ENCODE data around the gene METAP2.
"Not testable (repeated sequence)": the region's sequence is repeated elsewhere in the genome, so short reads cannot be mapped to it uniquely, and the experiment has no call there.

Gene METAP2

GRCh38 chr12:95445884-95446505 lies 28.0 kb upstream of the METAP2 start:
- Histone ChIP-seq H3K4me3 (ENCODE audit: insufficient read depth, low read length, poor library complexity, severe bottlenecking) (no peak overlapping the region), H3K9me3 (ENCODE audit: insufficient read depth, low read length) (no peaks in the 10 kb centered on the region), H4K20me1 (ENCODE audit: low read depth, low read length) (no peaks in the 10 kb centered on the region), H3K9me2 (replicated peaks; ENCODE audit: insufficient read depth, low read length) (no peaks in the 10 kb centered on the region), H3K4me2 (ENCODE audit: low read depth, low read length, poor library complexity, severe bottlenecking) (no peak overlapping the region), H3K79me2 (ENCODE audit: insufficient read depth, low read length) (no peaks in the 10 kb centered on the region), H3K36me3 (ENCODE audit: low read length) (no peaks in the 10 kb centered on the region), H3F3A (ENCODE audit: insufficient read depth) (no peaks in the 10 kb centered on the region), H3K27me3 (ENCODE audit: low read length) (no peaks in the 10 kb centered on the region), H3K9ac (ENCODE audit: low read length) (no peak overlapping the region), H3K27ac (ENCODE audit: low read depth, low read length) (no peak overlapping the region), H2AFZ (ENCODE audit: low read depth, low read length, severe bottlenecking) (no peak overlapping the region)
- TF ChIP-seq EZH2phosphoT487 (conservative IDR thresholded peaks at IDR 0.05; ENCODE audit: low read length) (no peak), CTCF (IDR thresholded peaks at IDR 0.05; ENCODE audit: insufficient read depth, low read length, poor library complexity, severe bottlenecking) (no peak)

GRCh38 chr12:95446506-95446900 lies 27.4 kb upstream of the METAP2 start:
- no peak overlapping the region for H3K27ac ChIP-seq (ENCODE audit: low read depth, low read length)
- TF ChIP-seq EZH2phosphoT487 (conservative IDR thresholded peaks at IDR 0.05; ENCODE audit: low read length) = no peak
- no peak for TF ChIP-seq CTCF (IDR thresholded peaks at IDR 0.05; ENCODE audit: insufficient read depth, low read length, poor library complexity, severe bottlenecking)
- no peaks in the 10 kb centered on the region for H3K36me3 ChIP-seq (ENCODE audit: low read length)
- no peaks in the 10 kb centered on the region for H3K9me2 ChIP-seq (replicated peaks; ENCODE audit: insufficient read depth, low read length)
- H4K20me1 ChIP-seq (ENCODE audit: low read depth, low read length) = no peaks in the 10 kb centered on the region
- H3K9ac ChIP-seq (ENCODE audit: low read length) = no peak overlapping the region
- H2AFZ ChIP-seq (ENCODE audit: low read depth, low read length, severe bottlenecking) = no peak overlapping the region
- no peaks in the 10 kb centered on the region for H3F3A ChIP-seq (ENCODE audit: insufficient read depth)
- H3K27me3 ChIP-seq (ENCODE audit: low read length) = no peaks in the 10 kb centered on the region
- H3K9me3 ChIP-seq (ENCODE audit: insufficient read depth, low read length) = no peaks in the 10 kb centered on the region
- H3K79me2 ChIP-seq (ENCODE audit: insufficient read depth, low read length) = no peaks in the 10 kb centered on the region
- no peak overlapping the region for H3K4me3 ChIP-seq (ENCODE audit: insufficient read depth, low read length, poor library complexity, severe bottlenecking)
- H3K4me2 ChIP-seq (ENCODE audit: low read depth, low read length, poor library complexity, severe bottlenecking) = no peak overlapping the region

GRCh38 chr12:95449656-95450055 lies 24.3 kb upstream of the METAP2 start:
- H3K4me2 ChIP-seq (ENCODE audit: low read depth, low read length, poor library complexity, severe bottlenecking); H3K36me3 ChIP-seq (ENCODE audit: low read length); H3K79me2 ChIP-seq (ENCODE audit: insufficient read depth, low read length); H3K9me3 ChIP-seq (ENCODE audit: insufficient read depth, low read length); H3K9ac ChIP-seq (ENCODE audit: low read length); H3K27ac ChIP-seq (ENCODE audit: low read depth, low read length); H3K27me3 ChIP-seq (ENCODE audit: low read length); H4K20me1 ChIP-seq (ENCODE audit: low read depth, low read length); H3K4me3 ChIP-seq (ENCODE audit: insufficient read depth, low read length, poor library complexity, severe bottlenecking); H3K9me2 ChIP-seq (replicated peaks; ENCODE audit: insufficient read depth, low read length); H3F3A ChIP-seq (ENCODE audit: insufficient read depth); H2AFZ ChIP-seq (ENCODE audit: low read depth, low read length, severe bottlenecking): not testable (repeated sequence)

DNA sequence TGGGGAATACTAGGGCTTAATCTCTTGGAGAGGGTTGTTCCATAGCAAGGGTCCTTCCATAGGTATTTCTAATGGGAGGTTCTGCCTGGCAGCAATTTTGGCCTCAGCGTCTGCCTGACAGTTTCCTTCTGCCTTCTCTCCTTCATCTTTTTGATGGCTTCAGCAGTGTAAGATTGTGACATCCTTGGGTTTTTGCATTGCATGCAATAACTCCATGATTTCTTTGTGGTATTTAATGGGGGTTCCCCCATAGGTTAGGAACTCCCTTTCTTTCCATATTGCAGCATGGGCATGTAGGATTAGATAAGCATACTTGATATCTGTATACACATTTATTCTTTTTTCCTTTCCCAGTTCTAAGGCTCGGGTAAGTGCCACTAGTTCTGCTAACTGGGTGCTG lies 21.5 kb upstream of the METAP2 start:
- H3K9me3 ChIP-seq (ENCODE audit: insufficient read depth, low read length); H3K4me3 ChIP-seq (ENCODE audit: insufficient read depth, low read length, poor library complexity, severe bottlenecking); H3K27ac ChIP-seq (ENCODE audit: low read depth, low read length); H3K36me3 ChIP-seq (ENCODE audit: low read length); H3F3A ChIP-seq (ENCODE audit: insufficient read depth); H3K4me2 ChIP-seq (ENCODE audit: low read depth, low read length, poor library complexity, severe bottlenecking); H2AFZ ChIP-seq (ENCODE audit: low read depth, low read length, severe bottlenecking); H3K9ac ChIP-seq (ENCODE audit: low read length); H3K9me2 ChIP-seq (replicated peaks; ENCODE audit: insufficient read depth, low read length); H4K20me1 ChIP-seq (ENCODE audit: low read depth, low read length); H3K27me3 ChIP-seq (ENCODE audit: low read length); H3K79me2 ChIP-seq (ENCODE audit: insufficient read depth, low read length): not testable (repeated sequence)

DNA sequence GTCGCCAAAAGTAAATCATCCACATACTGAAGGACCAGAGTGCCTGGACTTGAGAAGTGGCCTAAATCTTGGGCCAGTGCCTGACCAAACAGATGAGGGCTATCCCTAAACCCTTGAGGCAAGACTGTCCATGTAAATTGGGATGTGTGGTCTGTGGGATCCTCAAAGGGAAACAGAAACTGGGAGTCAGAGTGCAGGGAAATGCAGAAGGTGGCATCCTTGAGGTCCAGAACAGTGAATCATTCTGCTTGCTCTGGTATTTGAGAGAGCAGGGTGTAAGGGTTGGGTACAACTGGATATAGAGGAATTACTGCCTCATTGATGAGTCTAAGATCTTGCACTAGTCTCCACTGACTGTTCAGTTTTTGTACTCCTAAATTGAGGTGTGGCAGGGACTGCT lies 20.1 kb upstream of the METAP2 start:
- H3K4me3 ChIP-seq (ENCODE audit: insufficient read depth, low read length, poor library complexity, severe bottlenecking); H4K20me1 ChIP-seq (ENCODE audit: low read depth, low read length); H2AFZ ChIP-seq (ENCODE audit: low read depth, low read length, severe bottlenecking); H3K9me2 ChIP-seq (replicated peaks; ENCODE audit: insufficient read depth, low read length); H3K27ac ChIP-seq (ENCODE audit: low read depth, low read length); H3K79me2 ChIP-seq (ENCODE audit: insufficient read depth, low read length); H3F3A ChIP-seq (ENCODE audit: insufficient read depth); H3K27me3 ChIP-seq (ENCODE audit: low read length); H3K4me2 ChIP-seq (ENCODE audit: low read depth, low read length, poor library complexity, severe bottlenecking); H3K36me3 ChIP-seq (ENCODE audit: low read length); H3K9ac ChIP-seq (ENCODE audit: low read length): not testable (repeated sequence)
- H3K9me3 ChIP-seq (ENCODE audit: insufficient read depth, low read length) = peaks cover 20% of the 10 kb centered on the region

DNA sequence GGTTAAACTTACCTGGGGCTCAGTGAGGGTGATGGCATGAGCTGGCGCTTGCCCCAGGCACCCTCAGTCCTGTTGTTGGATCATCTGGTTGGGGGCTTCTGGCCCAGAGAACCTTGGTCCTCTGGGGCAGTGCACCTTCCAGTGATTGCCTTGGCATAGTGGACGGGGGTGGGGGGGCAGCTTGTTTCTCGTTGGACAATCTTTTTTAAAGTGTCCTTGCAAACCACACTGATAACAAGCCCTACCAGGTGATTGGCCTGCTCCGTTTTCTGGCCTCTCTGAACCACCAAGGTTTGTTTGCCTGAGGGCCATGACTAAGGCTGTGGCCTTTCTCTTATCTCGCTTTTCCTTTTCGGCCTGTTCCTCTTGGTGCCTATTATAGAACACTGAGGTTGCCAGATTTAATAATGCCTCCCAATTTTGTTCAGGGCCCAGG lies 19.2 kb upstream of the METAP2 start:
- not testable (repeated sequence) for H3K36me3 ChIP-seq (ENCODE audit: low read length); H4K20me1 ChIP-seq (ENCODE audit: low read depth, low read length); H3K9ac ChIP-seq (ENCODE audit: low read length); H3F3A ChIP-seq (ENCODE audit: insufficient read depth); H2AFZ ChIP-seq (ENCODE audit: low read depth, low read length, severe bottlenecking); H3K27ac ChIP-seq (ENCODE audit: low read depth, low read length); H3K27me3 ChIP-seq (ENCODE audit: low read length); H3K79me2 ChIP-seq (ENCODE audit: insufficient read depth, low read length); H3K4me2 ChIP-seq (ENCODE audit: low read depth, low read length, poor library complexity, severe bottlenecking); H3K9me2 ChIP-seq (replicated peaks; ENCODE audit: insufficient read depth, low read length); H3K4me3 ChIP-seq (ENCODE audit: insufficient read depth, low read length, poor library complexity, severe bottlenecking)
- peaks cover 21% of the 10 kb centered on the region for H3K9me3 ChIP-seq (ENCODE audit: insufficient read depth, low read length)
